ENCODE measurements around the gene BOD1L1. TPM values are rescaled to one million over a fixed set of nuclear protein-coding genes. Genes with fewer than 3 reads are reported as not detected.

Gene BOD1L1
- total RNA-seq, 1 experiment from 2014 or later = 22.0 TPM

DNA sequence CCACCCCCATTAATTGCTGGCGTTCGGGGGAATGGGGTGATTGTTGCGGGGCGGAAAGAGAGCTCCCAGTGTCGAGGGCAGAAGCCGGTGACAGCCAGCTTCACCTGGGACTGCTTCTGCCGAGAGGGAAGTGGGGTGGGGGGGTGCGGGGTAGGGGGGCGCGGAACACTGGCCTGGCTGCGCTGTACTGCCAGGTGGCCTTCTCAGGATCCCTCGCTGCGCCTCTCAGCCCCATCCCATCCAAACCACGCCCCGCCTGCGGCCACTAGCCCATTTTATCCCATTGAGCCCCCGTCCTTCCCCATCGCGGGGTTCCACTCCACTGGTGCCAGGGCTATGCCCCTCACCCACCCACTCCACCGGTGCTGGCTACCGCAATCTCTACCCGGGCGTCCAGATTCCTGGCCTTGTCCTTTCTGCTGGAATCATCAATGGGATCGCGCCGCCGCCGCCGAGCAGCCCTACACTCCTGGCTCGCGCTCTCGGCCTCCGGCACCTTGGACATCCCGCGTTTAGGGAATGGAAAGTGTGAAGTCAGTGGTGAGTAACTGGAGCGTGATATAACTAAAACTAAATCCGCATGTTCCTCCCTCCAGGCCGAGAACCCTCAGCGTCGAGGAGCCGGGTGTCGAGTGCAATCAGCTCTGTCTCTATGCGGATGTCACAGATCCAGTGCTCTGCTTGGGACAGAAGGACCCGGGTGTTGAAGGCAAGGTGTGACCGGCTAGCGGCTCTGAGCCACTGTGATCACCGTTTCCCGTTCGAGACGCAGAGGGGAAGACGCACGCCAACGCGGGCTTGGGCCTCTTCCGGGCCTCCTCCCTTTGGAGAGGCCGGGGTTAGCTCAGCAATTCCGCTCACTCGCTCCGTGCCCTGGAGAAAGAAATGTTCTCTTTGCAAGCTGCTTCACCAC lies 103.7 kb downstream of the BOD1L1 start:
- peaks cover 44% of the 10 kb centered on the region for H3K27me3 ChIP-seq (ENCODE audit: low read length)
- no peak overlapping the region for H3K4me3 ChIP-seq (ENCODE audit: low read length)
- no peak overlapping the region for H3K27ac ChIP-seq (ENCODE audit: low read length)
- intact Hi-C loops (cut with micrococcal nuclease) = no loop called here
- ChIA-PET CTCF (no interaction called here), POLR2A (ENCODE audit: unreplicated experiment) (no interaction called here)
- H2AFZ ChIP-seq (ENCODE audit: low read length) = no peak overlapping the region
- BruUV-seq (replicated peaks) = no TSS peak
- no peaks in the 10 kb centered on the region for H3F3A ChIP-seq (ENCODE audit: low read length, unreplicated experiment)
- H4K20me1 ChIP-seq (ENCODE audit: low read length) = no peaks in the 10 kb centered on the region
- H3K9me3 ChIP-seq (ENCODE audit: low read length) = no peaks in the 10 kb centered on the region
- H3K4me1 ChIP-seq (ENCODE audit: insufficient read depth, low read length) = no peaks in the 10 kb centered on the region
- DNase-seq (no peak), ATAC-seq (no peak)
- no peak overlapping the region for H3K4me2 ChIP-seq (ENCODE audit: low read length)
- H3K36me3 ChIP-seq (ENCODE audit: low read depth, low read length) = no peaks in the 10 kb centered on the region
- H3K79me2 ChIP-seq (ENCODE audit: low read length) = no peaks in the 10 kb centered on the region
- TF ChIP-seq EZH2 (IDR thresholded peaks at IDR 0.05; ENCODE audit: low read length, unreplicated experiment) = no peak
- TF ChIP-seq EZH2phosphoT487 (IDR thresholded peaks at IDR 0.05; ENCODE audit: borderline replicate concordance, low read length) = no peak
- TF ChIP-seq, protein P1, sequence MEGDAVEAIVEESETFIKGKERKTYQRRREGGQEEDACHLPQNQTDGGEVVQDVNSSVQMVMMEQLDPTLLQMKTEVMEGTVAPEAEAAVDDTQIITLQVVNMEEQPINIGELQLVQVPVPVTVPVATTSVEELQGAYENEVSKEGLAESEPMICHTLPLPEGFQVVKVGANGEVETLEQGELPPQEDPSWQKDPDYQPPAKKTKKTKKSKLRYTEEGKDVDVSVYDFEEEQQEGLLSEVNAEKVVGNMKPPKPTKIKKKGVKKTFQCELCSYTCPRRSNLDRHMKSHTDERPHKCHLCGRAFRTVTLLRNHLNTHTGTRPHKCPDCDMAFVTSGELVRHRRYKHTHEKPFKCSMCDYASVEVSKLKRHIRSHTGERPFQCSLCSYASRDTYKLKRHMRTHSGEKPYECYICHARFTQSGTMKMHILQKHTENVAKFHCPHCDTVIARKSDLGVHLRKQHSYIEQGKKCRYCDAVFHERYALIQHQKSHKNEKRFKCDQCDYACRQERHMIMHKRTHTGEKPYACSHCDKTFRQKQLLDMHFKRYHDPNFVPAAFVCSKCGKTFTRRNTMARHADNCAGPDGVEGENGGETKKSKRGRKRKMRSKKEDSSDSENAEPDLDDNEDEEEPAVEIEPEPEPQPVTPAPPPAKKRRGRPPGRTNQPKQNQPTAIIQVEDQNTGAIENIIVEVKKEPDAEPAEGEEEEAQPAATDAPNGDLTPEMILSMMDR (conservative IDR thresholded peaks at IDR 0.05; ENCODE audit: low read depth, low read length) = no peak
- H3K9ac ChIP-seq (ENCODE audit: low read length) = no peak overlapping the region
- no peaks in the 10 kb centered on the region for H3K9me2 ChIP-seq (replicated peaks; ENCODE audit: low read length)

DNA sequence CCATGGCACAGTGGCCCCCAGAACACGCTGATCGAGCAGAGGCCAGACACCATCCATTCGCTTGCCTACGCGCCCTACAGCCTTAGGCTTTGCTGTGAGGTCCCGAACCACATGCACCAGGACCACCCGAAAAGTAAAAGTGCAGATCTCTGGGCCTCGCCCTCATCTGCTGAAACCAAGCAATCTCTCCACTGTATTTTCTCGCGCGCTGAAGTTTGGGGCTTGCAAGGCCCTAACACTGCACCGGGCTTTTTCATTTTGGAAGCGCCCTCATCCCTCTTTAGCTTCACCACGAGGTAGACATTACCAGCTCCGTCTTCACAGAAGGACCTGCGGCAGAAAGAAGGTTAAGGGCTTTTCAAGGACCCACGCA lies 104.4 kb downstream of the BOD1L1 start:
- H4K20me1 ChIP-seq (ENCODE audit: low read length) = no peaks in the 10 kb centered on the region
- no TSS peak for BruUV-seq (replicated peaks)
- no peaks in the 10 kb centered on the region for H3K36me3 ChIP-seq (ENCODE audit: low read depth, low read length)
- H3K27me3 ChIP-seq (ENCODE audit: low read length) = peaks cover 50% of the 10 kb centered on the region
- no peak for DNase-seq
- ChIA-PET CTCF (no interaction called here), POLR2A (ENCODE audit: unreplicated experiment) (no interaction called here)
- H2AFZ ChIP-seq (ENCODE audit: low read length) = no peak overlapping the region
- H3F3A ChIP-seq (ENCODE audit: low read length, unreplicated experiment) = no peaks in the 10 kb centered on the region
- H3K4me3 ChIP-seq (ENCODE audit: low read length) = no peak overlapping the region
- no peak overlapping the region for H3K27ac ChIP-seq (ENCODE audit: low read length)
- no peak overlapping the region for H3K9ac ChIP-seq (ENCODE audit: low read length)
- H3K9me2 ChIP-seq (replicated peaks; ENCODE audit: low read length) = no peaks in the 10 kb centered on the region
- H3K79me2 ChIP-seq (ENCODE audit: low read length) = no peaks in the 10 kb centered on the region
- intact Hi-C loops (cut with micrococcal nuclease) = no loop called here
- H3K4me1 ChIP-seq (ENCODE audit: insufficient read depth, low read length) = no peaks in the 10 kb centered on the region
- H3K4me2 ChIP-seq (ENCODE audit: low read length) = no peak overlapping the region
- no peak for TF ChIP-seq EZH2 (IDR thresholded peaks at IDR 0.05; ENCODE audit: low read length, unreplicated experiment)
- TF ChIP-seq, protein P1 (conservative IDR thresholded peaks at IDR 0.05; ENCODE audit: low read depth, low read length) = no peak
- TF ChIP-seq EZH2phosphoT487 (IDR thresholded peaks at IDR 0.05; ENCODE audit: borderline replicate concordance, low read length) = no peak
- H3K9me3 ChIP-seq (ENCODE audit: low read length) = no peaks in the 10 kb centered on the region
- no peak for ATAC-seq

Data from PC-3 (cell line).